ENCODE data around the gene TPSAB1. TPM values are rescaled to one million over a fixed set of nuclear protein-coding genes. Genes with fewer than 3 reads are reported as not detected.

TPSAB1 gene
- total and polyA plus RNA-seq, 4 donors: 10.1 to 129 (median 89.3) TPM; not detected in 1

- peaks cover 5 to 30% (median 13%) of the 10 kb centered on the region in 3 donors for H3K27me3 ChIP-seq (ENCODE audit: control insufficient read depth in 3 of 3, insufficient read depth in 3 of 3, low read length in 2 of 3)
- WGBS, 2 donors: 66 to 74% methylated on average over 38 of the region's 38 CpGs
Observed at GRCh38 chr16:1285669-1286512, 45.4 kb downstream of the TPSAB1 start.

GRCh38 chr16:1286513-1287094 lies 46.1 kb downstream of the TPSAB1 start:
- DNase-seq (no peak), ATAC-seq (ENCODE audit: insufficient read depth, low FRiP score) (no peak)
- TF ChIP-seq, protein P1, sequence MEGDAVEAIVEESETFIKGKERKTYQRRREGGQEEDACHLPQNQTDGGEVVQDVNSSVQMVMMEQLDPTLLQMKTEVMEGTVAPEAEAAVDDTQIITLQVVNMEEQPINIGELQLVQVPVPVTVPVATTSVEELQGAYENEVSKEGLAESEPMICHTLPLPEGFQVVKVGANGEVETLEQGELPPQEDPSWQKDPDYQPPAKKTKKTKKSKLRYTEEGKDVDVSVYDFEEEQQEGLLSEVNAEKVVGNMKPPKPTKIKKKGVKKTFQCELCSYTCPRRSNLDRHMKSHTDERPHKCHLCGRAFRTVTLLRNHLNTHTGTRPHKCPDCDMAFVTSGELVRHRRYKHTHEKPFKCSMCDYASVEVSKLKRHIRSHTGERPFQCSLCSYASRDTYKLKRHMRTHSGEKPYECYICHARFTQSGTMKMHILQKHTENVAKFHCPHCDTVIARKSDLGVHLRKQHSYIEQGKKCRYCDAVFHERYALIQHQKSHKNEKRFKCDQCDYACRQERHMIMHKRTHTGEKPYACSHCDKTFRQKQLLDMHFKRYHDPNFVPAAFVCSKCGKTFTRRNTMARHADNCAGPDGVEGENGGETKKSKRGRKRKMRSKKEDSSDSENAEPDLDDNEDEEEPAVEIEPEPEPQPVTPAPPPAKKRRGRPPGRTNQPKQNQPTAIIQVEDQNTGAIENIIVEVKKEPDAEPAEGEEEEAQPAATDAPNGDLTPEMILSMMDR (IDR thresholded peaks at IDR 0.05; ENCODE audit: control extremely low read depth, extremely low read depth): no peak
- H3K9ac ChIP-seq (ENCODE audit: insufficient read depth in 1 of 2, low read length in 2 of 2): no peak overlapping the region
- no peaks in the 10 kb centered on the region for H3K36me3 ChIP-seq (ENCODE audit: control insufficient read depth in 4 of 4, insufficient read depth in 4 of 4, low read length in 4 of 4)
- H3K4me1 ChIP-seq (ENCODE audit: control insufficient read depth in 5 of 5, insufficient read depth in 5 of 5, low read length in 5 of 5): peaks cover 0 to 2% (median 0%) of the 10 kb centered on the region in 5 donors
- H3K27me3 ChIP-seq (ENCODE audit: control insufficient read depth in 3 of 3, insufficient read depth in 3 of 3, low read length in 2 of 3): peaks cover 5 to 37% (median 19%) of the 10 kb centered on the region in 3 donors
- WGBS, 2 donors: 80% methylated on average over 25 of the region's 25 CpGs
- no peak overlapping the region for H3K27ac ChIP-seq (ENCODE audit: low read depth in 1 of 2, low read length in 1 of 2)
- no peak overlapping the region for H3K4me3 ChIP-seq
- peaks cover 0 to 6% (median 0%) of the 10 kb centered on the region in 4 donors for H3K9me3 ChIP-seq (ENCODE audit: control insufficient read depth in 4 of 4, insufficient read depth in 3 of 4, low read length in 3 of 4)

More at GRCh38 chr16:1285669-1286512, 45.4 kb downstream of the TPSAB1 start:
- ATAC-seq (ENCODE audit: insufficient read depth, low FRiP score) (no peak), DNase-seq (no peak)
- Histone ChIP-seq H3K9ac (ENCODE audit: insufficient read depth in 1 of 2, low read length in 2 of 2) (no peak overlapping the region), H3K4me3 (no peak overlapping the region), H3K27ac (ENCODE audit: low read depth in 1 of 2, low read length in 1 of 2) (no peak overlapping the region), H3K9me3 (ENCODE audit: control insufficient read depth in 4 of 4, insufficient read depth in 3 of 4, low read length in 3 of 4) (peaks cover 0 to 4% (median 0%) of the 10 kb centered on the region in 4 donors), H3K36me3 (ENCODE audit: control insufficient read depth in 4 of 4, insufficient read depth in 4 of 4, low read length in 4 of 4) (no peaks in the 10 kb centered on the region), H3K4me1 (ENCODE audit: control insufficient read depth in 5 of 5, insufficient read depth in 5 of 5, low read length in 5 of 5) (peaks cover 0 to 2% (median 0%) of the 10 kb centered on the region in 5 donors)
- TF ChIP-seq, protein P1 (IDR thresholded peaks at IDR 0.05; ENCODE audit: control extremely low read depth, extremely low read depth): no peak

- WGBS, 2 donors: 50 to 62% methylated on average over 38 to 40 of the region's 40 CpGs
- H3K27ac ChIP-seq (ENCODE audit: low read depth in 1 of 2, low read length in 1 of 2): no peak overlapping the region
- peaks cover 0 to 2% (median 0%) of the 10 kb centered on the region in 5 donors for H3K4me1 ChIP-seq (ENCODE audit: control insufficient read depth in 5 of 5, insufficient read depth in 5 of 5, low read length in 5 of 5)
- no peak overlapping the region for H3K9ac ChIP-seq (ENCODE audit: insufficient read depth in 1 of 2, low read length in 2 of 2)
- ATAC-seq (ENCODE audit: insufficient read depth, low FRiP score): no peak
- H3K27me3 ChIP-seq (ENCODE audit: control insufficient read depth in 3 of 3, insufficient read depth in 3 of 3, low read length in 2 of 3): peaks cover 5 to 38% (median 19%) of the 10 kb centered on the region in 3 donors
- H3K4me3 ChIP-seq: no peak overlapping the region
- DNase-seq: no peak
- no peaks in the 10 kb centered on the region for H3K36me3 ChIP-seq (ENCODE audit: control insufficient read depth in 4 of 4, insufficient read depth in 4 of 4, low read length in 4 of 4)
- peaks cover 0 to 6% (median 0%) of the 10 kb centered on the region in 4 donors for H3K9me3 ChIP-seq (ENCODE audit: control insufficient read depth in 4 of 4, insufficient read depth in 3 of 4, low read length in 3 of 4)
- TF ChIP-seq, protein P1 (IDR thresholded peaks at IDR 0.05; ENCODE audit: control extremely low read depth, extremely low read depth): no peak
Observed at GRCh38 chr16:1287982-1288670, 47.6 kb downstream of the TPSAB1 start.
